ENCODE data around the gene LEMD2.

The LEMD2 gene

DNA sequence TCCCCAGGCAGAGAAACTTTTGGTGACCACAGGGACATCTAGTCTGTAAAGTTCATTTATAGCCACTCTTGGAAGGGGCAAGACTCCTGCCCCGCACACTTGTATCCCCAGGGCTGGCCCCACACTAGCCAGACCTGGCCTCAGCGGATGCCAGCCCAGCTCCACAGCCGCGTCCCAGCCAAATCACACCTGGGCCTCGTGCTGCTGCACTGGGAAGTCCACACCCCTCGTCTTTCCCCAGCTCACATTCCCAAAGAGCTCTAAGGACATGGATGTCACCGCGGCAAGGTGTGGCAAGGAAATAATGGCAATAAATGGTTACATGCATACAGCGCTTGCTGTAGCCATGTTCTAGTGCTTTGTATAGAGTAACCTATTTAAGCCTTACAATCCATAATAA lies 50.8 kb downstream of the LEMD2 start:
- DNase-seq (ENCODE audit: low read depth in 2 of 2), result no peak

DNA sequence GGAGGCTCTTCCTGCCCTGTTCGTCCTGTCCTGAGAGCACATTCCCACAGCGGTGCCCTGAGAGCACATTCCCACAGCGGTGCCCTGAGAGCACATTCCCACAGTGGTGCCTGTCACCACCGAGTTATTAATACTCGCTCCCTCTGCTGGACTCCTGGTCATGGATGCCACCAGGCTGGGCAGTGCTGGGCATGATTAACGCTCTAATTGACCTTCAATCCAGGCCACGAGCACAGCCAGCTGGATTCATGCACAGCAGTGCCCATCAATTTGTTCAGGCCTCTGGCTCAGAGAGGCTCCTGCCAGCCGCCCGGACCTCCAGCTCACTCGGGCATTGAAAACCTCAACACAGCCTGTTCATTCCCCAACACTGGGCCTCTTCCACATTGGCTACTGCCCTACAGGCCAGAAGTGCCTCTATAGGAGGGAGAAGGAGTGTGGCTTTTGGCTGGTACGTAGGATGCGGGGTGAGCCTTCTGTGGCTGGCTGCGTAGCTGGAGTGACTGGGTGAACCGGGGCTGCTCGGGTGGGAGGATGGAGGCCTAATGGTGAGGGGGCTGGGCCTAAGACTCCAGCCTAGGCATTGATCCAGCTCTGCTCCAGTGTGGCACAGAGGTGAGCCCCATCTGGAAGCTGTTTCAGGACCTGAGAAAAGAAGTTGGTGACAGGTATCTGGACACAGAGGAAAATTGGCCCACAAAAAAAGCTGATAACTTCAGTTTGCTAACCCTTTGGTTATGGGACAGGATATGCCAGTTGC lies 51.5 kb downstream of the LEMD2 start:
- no peak for DNase-seq (ENCODE audit: low read depth in 2 of 2)

DNA sequence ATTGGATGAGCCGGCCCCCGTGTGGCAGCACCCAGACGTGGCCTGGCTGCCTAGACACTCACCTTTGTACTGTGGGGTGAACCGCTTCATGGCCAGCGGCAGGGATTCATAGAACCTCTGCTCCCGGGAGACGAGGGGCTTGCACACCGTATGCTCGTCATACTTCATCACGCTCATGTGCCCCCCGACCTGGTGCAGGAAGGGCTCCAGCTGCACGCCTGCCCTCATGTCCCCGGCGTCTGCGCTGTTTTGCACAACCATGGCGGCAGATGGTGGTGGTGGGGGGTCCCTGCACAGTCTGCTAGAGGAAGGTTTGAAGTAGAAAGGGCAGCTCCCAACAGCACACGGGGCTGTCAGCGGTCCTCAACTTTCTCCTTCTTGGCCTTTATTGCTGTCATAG lies 53.7 kb downstream of the LEMD2 start:
- DNase-seq (ENCODE audit: low read depth in 2 of 2), result no peak

DNA sequence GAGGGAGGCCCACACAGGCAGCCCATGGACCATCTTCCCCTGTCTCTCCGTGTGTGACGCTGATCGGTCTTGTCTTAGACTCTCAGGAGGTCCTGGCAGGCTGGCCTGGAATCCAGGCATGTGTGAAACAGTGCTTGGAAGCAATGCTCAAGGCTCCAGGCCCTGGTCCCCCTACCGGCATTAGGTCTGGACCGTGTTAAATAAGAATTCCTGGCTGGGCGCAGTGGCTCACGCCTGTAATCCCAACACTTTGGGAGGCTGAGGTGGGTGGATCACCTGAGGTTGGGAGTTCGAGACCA lies 55.3 kb downstream of the LEMD2 start:
- no peak for DNase-seq (ENCODE audit: low read depth in 2 of 2)

DNA sequence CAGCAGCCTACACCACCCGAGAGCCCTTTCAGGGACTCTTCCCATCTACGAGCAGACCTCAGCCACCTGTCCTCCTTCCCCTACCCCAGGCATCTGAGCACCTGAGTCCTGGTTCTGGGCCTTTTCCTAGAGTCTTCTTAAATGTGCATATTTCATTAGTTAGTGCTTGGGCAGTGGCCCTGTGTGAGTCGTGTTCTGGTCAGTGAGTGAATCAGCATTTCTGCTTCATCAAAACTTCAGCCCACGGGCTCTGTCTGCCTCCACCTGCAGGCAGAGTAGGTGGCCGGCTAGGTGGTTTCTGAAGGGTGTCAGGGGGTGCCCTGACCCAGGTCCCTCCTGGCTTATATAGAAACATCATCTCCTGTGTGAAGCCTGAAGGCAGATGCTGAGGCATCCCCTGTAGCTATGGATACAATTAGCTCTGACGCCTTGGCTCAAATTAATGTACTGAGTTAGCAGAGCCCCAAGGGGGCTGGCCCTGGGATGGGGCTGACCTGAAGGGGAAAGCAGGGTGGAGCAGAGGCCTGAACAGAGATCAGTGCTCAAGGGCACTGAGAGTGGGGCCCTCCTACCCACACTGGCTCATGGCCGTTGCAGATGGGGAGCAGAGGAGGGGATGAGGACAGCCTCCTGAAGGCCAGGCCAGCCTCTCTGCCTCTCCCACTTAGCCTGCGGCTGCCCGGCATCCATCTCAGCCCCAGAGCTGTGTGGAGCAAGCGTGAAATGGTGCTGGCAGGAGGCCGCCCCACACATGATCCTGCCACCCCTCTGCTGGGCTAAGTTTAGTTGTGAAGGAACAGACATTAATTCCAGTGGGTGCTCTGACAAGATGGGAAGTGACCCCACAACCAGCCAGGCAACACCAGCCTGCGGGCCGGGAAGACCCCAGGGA lies 55.9 kb downstream of the LEMD2 start:
- DNase-seq (ENCODE audit: low read depth in 2 of 2), result no peak

DNA sequence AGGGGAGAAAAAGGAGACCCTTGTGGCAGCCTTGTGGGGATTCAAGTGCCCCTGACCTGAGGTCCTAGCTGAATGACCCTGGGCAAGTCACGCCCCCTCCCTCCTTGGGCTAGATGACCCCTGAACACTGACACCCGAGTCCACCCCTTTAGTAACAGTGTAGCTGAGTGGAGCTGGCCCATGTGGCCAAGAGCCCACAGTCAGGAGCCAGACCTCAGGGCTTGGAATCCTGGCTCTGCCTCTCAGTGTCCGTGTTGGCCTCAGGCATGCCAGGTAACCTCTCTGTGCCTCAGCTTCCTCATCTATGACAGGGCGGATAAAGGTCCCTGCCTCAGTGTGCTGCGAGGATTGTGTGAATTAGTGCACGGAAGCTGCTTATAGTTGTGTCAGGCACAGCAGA lies 56.5 kb downstream of the LEMD2 start:
- DNase-seq (ENCODE audit: low read depth in 2 of 2), result no peak

DNA sequence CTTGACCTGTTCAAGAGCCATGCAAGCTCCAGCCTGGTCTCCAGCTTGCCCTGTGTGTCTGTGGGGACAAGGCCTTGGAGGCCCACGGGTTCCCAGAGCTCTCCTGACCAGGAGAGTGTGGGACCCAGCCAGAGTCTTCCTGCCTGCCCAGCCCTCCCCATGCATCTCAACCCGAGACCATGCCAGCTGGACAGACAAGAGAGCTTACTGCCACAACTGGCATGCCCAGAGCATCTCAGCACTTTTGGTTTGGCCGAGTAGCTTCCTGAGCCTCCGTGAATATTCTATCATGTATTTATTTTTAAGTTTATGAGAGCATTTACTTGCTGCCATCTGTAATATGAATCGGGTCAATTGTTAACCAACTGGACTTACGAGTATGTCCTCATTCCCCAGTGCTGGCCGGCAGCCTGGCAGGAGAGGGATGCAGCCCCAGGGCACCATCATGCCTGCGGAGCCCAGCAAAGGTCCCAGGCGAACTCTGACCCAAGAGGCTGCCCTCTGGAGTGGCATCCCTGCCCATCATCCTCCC lies 57.1 kb downstream of the LEMD2 start:
- DNase-seq (ENCODE audit: low read depth in 2 of 2), result no peak

DNA sequence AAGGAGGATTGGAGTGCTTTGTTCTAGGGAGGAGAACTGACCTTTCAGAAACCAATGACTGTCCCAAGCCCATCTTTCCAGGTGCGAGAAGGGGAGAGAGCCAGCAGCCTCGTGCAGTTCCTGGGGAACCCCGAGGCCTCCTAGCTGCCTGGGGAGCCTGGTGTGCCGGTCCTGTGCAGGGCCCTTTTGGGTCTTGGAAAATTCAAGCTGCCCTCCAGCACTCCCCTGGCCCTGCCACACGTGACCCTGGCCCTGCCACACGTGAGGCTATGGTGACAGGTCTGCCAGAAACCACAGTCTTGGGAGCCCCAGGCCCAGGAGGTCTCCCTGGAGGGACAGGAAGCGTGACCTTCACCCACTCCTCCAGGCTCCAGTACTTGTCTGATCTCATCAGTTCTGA lies 57.9 kb downstream of the LEMD2 start:
- DNase-seq (ENCODE audit: low read depth in 2 of 2), result no peak

DNA sequence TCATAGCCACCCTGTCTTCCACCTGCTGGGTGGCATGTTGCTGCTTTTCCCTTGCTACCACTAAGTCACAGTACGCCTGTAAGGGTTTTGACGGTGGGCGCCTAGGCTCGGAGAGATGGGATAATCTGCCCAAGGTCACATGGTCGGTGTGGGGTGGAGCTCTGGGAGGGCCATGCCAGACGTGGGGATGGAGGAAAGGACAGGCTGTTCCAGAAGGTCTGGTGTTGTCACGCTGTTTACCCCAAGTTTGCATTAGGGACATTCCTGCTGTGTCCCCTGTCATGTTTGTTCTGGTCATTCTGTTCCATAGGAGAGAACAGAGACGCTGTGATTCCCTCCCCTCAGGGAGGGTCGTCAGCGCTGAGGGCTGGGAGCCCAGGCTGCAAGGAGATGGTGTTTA lies 58.3 kb downstream of the LEMD2 start:
- DNase-seq (ENCODE audit: low read depth in 2 of 2), result no peak

DNA sequence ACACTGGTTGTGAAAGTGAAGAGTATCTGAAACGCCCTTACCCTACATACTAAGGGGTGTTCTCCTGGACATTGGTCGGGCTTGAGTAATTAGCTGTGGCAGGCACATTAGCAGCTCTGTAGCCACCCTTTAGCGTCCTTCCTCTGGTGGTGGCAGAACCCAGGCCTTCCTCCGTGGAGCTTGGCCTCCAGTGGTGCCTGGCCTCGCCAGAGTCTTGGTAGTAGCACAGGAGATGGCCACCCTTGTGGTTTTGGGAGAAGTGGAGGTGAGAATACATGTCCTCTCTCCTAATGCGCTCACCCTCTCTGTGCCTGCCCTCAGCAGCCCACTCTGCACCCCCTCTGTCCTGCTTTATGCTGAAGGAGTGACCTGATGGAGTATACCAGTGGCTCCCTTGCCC lies 59.9 kb downstream of the LEMD2 start:
- DNase-seq (ENCODE audit: low read depth in 2 of 2), result no peak

DNA sequence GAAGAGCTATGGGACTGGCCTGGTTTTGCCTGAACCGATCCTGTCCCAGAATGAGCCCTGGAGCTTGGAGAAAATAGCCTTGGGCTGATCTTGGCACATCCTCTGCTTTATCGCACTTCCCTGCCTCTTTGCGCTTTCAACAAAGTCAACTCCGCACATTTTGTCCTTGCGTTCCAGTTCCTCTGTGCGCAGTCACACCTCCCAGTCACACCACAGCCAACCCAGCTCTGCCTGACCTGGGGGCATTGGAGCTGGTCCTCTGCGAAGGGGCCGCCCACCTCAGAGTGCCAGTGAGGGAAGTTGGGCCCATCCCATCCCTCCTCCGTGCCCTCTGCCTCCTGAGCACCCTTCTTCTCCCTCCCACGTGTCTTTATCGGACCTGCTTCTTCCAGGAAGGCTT lies 60.5 kb downstream of the LEMD2 start:
- no peak for DNase-seq (ENCODE audit: low read depth in 2 of 2)

DNA sequence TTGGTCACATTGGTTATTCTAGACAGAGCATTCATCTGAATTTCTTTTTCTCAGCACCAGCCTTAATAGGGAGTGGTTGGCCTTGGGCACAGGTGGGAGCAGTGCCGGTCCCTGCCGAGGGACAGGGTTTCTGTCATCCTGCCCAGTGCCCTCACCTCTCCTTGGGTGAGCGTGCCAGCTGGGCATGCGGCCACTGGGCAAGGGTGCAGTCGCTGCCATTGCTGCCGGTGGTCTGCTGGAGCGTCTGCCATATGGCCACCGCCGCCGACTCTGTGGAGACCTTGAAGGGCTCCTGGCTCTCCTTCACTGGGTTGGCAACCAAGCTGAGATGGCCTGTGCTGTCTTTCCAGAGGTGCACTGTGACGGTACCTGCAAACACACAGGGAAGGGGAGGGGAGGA lies 61.0 kb downstream of the LEMD2 start:
- DNase-seq (ENCODE audit: low read depth in 2 of 2), result no peak

DNA sequence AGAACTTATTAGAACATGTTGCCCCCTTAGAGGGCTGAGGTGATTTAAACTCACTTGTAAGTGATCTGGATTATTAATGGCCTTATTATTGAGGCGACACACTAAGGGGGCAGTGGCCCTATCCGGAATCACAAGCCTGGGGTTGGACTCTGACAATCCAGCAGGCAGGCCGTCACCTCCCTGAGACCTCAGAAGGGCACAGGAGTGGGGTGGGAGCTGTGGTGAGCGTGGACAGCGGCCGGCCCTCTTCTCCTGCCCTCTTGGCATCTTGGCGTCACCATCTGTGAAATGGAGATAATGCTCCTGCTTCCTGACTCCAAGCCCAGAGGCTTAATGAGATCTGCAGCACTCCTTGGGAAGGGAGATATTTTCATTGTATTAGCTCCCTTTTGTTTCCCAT lies 61.8 kb downstream of the LEMD2 start:
- no peak for DNase-seq (ENCODE audit: low read depth in 2 of 2)

DNA sequence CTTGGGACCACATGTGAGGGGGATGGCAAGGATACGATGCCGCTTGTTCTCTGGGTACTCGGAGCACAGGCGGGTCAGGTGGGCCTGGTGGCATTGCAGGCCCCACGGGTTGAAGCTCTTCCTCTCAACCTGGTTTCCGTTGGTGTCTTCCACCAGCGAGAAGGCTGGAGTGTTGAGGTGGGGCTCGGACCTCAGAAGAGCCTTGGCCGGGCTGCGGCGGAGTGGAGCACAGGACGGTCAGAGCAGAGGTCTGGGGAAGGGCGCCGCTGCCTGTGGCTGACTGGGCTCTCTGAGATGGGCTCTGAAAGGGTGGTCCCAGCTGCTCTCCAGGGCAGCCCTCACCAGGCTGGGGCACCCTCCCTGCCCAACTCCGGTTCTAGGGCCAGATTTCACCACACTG lies 62.2 kb downstream of the LEMD2 start:
- DNase-seq (ENCODE audit: low read depth in 2 of 2), result no peak

DNA sequence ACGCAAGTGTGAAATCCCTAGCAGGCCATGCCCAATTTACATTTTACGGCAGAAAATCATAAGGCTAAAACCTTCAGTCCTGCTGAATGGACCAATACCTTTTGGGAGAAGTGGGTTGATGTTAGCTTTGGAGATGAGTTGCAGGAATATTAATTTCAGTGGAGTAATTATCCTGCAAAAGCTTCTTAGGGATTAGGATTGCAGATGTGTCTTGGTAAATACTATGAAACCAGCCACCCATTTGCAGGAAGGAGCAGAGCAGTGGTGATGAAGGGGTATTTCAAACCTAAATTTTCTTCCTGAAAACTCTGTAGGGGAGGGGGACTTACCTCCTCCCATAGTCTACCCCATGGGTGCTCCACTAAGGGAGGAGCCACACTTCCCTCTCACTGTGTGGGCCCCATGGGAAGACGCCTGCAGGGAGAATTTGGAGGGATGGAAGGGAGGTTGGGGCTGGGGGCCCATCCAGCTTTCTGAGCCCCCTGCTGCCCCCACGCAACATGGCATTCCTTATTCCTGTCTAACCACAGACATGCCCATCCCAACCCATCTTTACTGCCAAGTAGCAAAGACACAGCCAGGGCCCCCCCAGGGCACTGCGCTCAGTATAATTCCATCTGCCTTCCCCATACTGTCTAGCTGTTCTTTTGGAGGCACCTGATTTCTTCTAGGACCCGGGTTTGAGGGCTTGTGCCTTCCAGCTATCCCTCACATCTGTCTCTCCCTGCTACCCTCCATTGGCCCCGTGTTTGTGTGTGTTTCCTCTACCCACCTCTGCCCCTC lies 62.8 kb downstream of the LEMD2 start:
- no peak for DNase-seq (ENCODE audit: low read depth in 2 of 2)

DNA sequence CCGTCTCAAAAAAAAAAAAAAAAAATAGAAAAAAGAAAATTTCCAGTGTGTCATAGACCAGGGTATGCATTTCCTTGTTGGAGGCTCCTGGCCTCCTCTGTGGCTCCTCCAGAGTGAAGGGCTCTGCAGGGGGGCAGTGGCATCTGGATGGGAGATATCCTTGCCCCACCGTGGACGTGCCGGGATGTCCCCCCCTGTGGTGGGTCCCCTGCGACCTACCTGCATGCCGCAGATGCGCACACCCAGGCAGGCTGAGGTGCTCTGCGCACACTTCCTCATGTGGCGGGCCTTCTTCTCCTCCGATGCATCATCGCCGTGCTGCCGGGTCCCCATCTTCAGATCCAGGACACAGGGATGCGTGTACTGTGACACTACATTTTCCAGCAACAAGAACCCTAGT lies 63.7 kb downstream of the LEMD2 start:
- no peak for DNase-seq (ENCODE audit: low read depth in 2 of 2)

DNA sequence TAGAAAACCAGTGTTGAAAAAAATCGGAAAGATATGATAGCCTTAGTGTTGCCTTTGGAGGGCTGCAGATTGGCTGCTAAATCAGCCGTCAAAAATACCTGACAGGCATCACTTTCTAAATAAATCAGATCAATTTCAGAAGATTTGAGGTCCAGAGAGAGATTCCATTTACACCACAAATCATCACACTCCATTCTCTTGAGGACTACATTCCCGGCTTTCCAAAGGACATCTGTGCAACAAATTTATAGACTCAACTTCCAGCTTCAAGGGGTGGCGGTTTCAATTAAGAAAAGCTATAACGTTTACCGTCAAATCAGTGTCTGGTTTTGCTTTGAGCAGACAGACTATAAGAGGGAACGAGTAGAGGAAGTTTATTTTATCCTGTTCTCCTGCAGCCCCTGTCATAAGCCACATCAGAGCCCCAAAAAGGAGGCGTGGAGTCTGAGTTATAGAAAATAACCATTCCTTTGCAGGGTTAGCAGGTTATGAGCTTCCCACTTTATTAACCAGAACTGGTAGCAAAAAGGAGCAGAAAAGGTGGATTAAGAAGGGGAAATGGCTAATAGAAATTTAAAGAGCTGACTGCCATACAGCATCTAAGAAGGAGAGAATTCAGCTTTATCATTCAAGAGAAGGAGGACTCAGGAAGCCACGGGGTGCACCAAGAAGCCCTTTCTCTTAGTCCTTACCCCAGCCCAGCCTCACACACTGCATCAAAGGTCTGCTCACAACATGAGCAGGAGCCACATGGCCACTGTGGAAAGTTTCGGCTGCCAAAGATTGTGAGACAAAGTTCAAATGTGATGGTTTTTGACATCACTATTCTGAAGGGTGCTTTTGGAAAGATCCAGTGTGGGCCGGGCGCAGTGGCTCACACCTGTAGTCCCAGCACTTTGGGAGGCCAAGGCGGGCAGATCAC lies 64.6 kb downstream of the LEMD2 start:
- no peak for DNase-seq (ENCODE audit: low read depth in 2 of 2)

DNA sequence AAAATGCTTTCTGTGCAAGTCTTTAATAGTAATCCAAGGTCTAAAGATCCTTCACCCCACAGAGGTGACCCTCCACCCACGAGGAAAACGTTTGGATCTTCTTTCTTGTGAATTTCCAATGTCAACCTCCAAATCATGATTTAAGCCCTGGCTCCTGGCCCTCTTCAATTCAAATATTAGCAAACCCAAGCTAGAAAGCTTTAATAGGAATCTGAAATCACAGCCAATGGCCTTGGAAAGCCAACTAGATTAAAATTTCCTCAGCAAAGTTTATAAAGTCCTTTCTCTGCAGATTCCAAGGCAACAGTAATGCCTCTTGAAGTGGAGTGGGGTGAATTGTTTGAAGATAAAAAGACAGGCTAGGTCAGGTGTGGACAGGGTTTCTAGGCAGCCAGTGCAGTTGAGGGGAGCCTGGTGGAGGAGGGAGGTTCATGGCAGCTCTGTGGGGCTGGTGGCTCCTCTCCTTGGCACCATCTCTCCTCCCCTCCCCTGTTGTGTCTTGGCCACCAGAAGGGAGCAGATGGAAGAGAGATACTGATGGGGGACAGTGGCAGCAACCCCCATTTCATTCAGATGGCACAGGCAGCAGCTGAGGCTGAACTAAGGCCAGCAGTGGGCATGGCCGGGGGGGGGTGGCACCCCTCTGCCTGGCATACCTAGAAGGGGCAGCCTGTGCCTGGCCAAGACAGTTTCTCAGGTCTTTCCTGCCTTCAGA lies 65.4 kb downstream of the LEMD2 start:
- no peak for DNase-seq (ENCODE audit: low read depth in 2 of 2)

DNA sequence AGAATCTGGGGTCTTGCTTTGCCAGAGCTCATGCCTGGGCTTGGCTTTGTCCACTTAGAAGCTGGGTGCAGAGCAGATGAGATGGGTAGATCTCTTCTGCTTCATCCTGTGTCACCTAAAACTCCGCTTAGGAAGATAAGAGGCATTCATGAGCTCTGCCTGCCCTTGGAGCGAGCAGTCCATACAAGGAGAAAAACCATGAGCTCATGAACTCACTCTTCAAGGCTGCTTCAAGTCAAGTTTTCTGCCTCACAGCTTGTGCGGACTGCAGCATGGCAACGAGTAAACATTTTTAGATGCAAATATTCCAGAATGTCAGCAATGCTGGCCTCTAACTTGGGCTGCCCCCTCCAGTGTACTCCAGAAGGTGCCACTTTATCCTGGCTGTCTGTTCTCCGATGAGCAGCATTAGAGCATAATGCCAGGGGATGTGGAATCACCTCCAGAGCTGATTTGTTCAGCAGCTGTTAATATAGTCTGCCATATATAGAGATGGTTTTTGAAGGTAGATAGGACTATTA lies 66.8 kb downstream of the LEMD2 start:
- no peak for DNase-seq (ENCODE audit: low read depth in 2 of 2)

DNA sequence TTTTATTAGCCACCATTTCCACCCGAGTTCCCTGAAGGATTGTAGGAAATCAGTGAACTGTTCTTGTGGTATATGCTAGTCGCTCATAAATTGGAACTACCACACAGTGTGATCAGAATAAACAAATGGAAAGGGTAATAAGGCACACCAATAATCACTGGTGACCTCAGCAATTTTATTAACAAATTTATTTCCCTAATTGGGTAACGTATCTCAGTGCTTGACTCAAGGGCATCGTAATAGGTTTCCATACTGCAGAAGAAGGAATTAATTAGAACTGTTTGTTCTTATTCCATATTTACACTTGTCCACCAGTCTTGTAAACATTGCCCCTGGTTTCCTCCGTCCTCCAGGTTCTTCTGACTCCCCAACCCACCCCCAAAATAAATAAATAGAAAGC lies 67.4 kb downstream of the LEMD2 start:
- DNase-seq (ENCODE audit: low read depth in 2 of 2), result no peak

All from fibroblast of skin of left quadriceps (primary cell).